Fibroblast of lung (primary cell): Measurements from ENCODE around the gene ELMOD3.

ENCODE experiments used
- EZH2 ChIP-seq: IDR thresholded peaks from 2 replicates; pipeline ENCODE4 v1.5.1; 2012; ENCODE audit warnings: low read length, control low read depth, mild to moderate bottlenecking; ENCODE audit errors: missing control alignments
- TF ChIP-seq, protein P1 (sequence below), 2 donors: IDR thresholded peaks in 1 of 2; conservative IDR thresholded peaks in 1 of 2; 1 replicate in 1 of 2; 2 replicates in 1 of 2; pipeline ENCODE4 v1.5.1; 2011 to 2012; ENCODE audit warnings: low read length in 2 of 2, control low read depth in 1 of 2, inconsistent platforms in 1 of 2, low read depth in 1 of 2, mild to moderate bottlenecking in 1 of 2

DNA sequence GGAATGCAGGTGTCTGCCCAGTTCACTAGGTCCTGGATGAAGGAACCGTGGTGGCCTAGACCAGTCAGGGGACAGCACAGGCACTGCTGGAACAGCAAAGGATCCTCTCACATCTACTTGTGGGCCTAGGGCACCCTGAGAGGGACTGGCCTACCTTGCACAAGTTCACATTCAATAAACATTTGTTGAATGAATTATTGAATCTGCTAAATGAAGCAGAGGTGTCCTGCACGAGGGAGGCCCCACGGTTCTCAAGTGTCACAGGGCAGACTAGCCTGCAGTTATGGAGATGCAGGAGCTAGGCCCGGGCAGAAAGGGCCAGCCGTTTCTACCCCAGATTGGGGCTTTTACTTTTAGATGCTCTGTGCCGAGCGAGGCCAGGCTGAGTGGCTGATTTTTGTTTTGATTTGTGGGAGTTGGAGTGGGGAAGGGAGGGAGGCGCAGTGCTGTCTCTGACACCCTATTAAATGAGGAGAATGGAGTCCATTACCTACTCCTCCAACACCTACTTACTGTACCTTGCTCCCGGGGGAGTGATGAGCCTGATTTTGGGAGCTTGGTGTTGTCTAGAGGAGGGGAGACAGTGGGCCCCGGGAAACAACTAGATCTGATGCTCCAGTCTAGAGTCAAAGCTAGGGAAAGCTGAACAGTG lies 82.4 kb downstream of the ELMOD3 start:
- TF ChIP-seq, protein P1, sequence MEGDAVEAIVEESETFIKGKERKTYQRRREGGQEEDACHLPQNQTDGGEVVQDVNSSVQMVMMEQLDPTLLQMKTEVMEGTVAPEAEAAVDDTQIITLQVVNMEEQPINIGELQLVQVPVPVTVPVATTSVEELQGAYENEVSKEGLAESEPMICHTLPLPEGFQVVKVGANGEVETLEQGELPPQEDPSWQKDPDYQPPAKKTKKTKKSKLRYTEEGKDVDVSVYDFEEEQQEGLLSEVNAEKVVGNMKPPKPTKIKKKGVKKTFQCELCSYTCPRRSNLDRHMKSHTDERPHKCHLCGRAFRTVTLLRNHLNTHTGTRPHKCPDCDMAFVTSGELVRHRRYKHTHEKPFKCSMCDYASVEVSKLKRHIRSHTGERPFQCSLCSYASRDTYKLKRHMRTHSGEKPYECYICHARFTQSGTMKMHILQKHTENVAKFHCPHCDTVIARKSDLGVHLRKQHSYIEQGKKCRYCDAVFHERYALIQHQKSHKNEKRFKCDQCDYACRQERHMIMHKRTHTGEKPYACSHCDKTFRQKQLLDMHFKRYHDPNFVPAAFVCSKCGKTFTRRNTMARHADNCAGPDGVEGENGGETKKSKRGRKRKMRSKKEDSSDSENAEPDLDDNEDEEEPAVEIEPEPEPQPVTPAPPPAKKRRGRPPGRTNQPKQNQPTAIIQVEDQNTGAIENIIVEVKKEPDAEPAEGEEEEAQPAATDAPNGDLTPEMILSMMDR (conservative IDR thresholded peaks at IDR 0.05 in 1 of 2, IDR thresholded peaks at IDR 0.05 in 1 of 2; ENCODE audit: low read depth in 1 of 2, low read length in 2 of 2), result no peak
- no peak for TF ChIP-seq EZH2
